ENCODE results near the gene MAP4K3.

Gene MAP4K3

GRCh38 chr2:39468579-39469451, 31.7 kb upstream of the MAP4K3 start:
- no peak for DNase-seq (ENCODE audit: low read depth)
- no peak for TF ChIP-seq CTCF (IDR thresholded peaks at IDR 0.05; ENCODE audit: control insufficient read depth, extremely low read depth, insufficient read depth)

GRCh38 chr2:39466311-39466710, 29.2 kb upstream of the MAP4K3 start:
- no peak for DNase-seq (ENCODE audit: low read depth)
- TF ChIP-seq CTCF (IDR thresholded peaks at IDR 0.05; ENCODE audit: control insufficient read depth, extremely low read depth, insufficient read depth): no peak

More at GRCh38 chr2:39468579-39469451, 31.7 kb upstream of the MAP4K3 start:
- no peak overlapping the region for H3K4me3 ChIP-seq (ENCODE audit: low read depth, low read length)

GRCh38 chr2:39464864-39465263, 27.8 kb upstream of the MAP4K3 start:
- DNase-seq (ENCODE audit: low read depth): peak; percentile 45
- no peak for TF ChIP-seq CTCF (IDR thresholded peaks at IDR 0.05; ENCODE audit: control insufficient read depth, extremely low read depth, insufficient read depth)
- H3K4me3 ChIP-seq (ENCODE audit: low read depth, low read length): no peak overlapping the region

More at GRCh38 chr2:39466311-39466710, 29.2 kb upstream of the MAP4K3 start:
- no peak overlapping the region for H3K4me3 ChIP-seq (ENCODE audit: low read depth, low read length)

- no peak for DNase-seq (ENCODE audit: low read depth)
- no peak for TF ChIP-seq CTCF (IDR thresholded peaks at IDR 0.05; ENCODE audit: control insufficient read depth, extremely low read depth, insufficient read depth)
- no peak overlapping the region for H3K4me3 ChIP-seq (ENCODE audit: low read depth, low read length)
Measured at GRCh38 chr2:39455826-39456225, 18.7 kb upstream of the MAP4K3 start.

GRCh38 chr2:39452396-39452795, 15.3 kb upstream of the MAP4K3 start:
- DNase-seq (ENCODE audit: low read depth): no peak
- H3K4me3 ChIP-seq (ENCODE audit: low read depth, low read length): no peak overlapping the region
- TF ChIP-seq CTCF (IDR thresholded peaks at IDR 0.05; ENCODE audit: control insufficient read depth, extremely low read depth, insufficient read depth): no peak

GRCh38 chr2:39451954-39452353, 14.9 kb upstream of the MAP4K3 start:
- no peak for DNase-seq (ENCODE audit: low read depth)
- no peak for TF ChIP-seq CTCF (IDR thresholded peaks at IDR 0.05; ENCODE audit: control insufficient read depth, extremely low read depth, insufficient read depth)

GRCh38 chr2:39448169-39448502, 11.1 kb upstream of the MAP4K3 start:
- no peak for DNase-seq (ENCODE audit: low read depth)
- no peak for TF ChIP-seq CTCF (IDR thresholded peaks at IDR 0.05; ENCODE audit: control insufficient read depth, extremely low read depth, insufficient read depth)
- no peak overlapping the region for H3K4me3 ChIP-seq (ENCODE audit: low read depth, low read length)

More at GRCh38 chr2:39451954-39452353, 14.9 kb upstream of the MAP4K3 start:
- no peak overlapping the region for H3K4me3 ChIP-seq (ENCODE audit: low read depth, low read length)

Data from LNCaP clone FGC (cell line).